CD8-positive, alpha-beta memory T cell (primary cell): ENCODE results near the gene NUBP2. TPM values are rescaled to one million over a fixed set of nuclear protein-coding genes. Genes with fewer than 3 reads are reported as not detected.

Source experiments
- CTCF ChIA-PET: fragments of 350-600 bp; sonication (Branson Sonifier 250); formaldehyde crosslinking; loops from one replicate; lab custom pipeline; 2021; ENCODE audit warnings: antibody characterized with exemption; lab: Charles Lee
- POLR2A ChIA-PET: fragments of 350-600 bp; sonication (Branson Sonifier 250); formaldehyde crosslinking; loops from one replicate; lab custom pipeline; 2021; ENCODE audit warnings: antibody characterized with exemption; lab: Charles Lee
- DNase-seq, 5 donors: peaks; one replicate each; pipeline versions ENCODE4 v3.0.0 to v3.0.0-alpha.2; 2020 to 2022; ENCODE audit warnings: mixed read lengths in 1 of 5
- H3K27ac ChIP-seq: one replicate; pipeline ENCODE4 v1.7.0; 2013; ENCODE audit warnings: low read depth, mild to moderate bottlenecking, low read length, moderate library complexity
- H3K27me3 ChIP-seq: 2 replicates; pipeline ENCODE4 v1.7.0; 2013; ENCODE audit warnings: low read length, mild to moderate bottlenecking; ENCODE audit not compliant: insufficient read depth, poor library complexity, severe bottlenecking
- H3K36me3 ChIP-seq: 2 replicates; pipeline ENCODE4 v1.7.0; 2013; ENCODE audit warnings: mild to moderate bottlenecking, low read length, moderate library complexity; ENCODE audit not compliant: insufficient read depth
- H3K4me1 ChIP-seq: 2 replicates; pipeline ENCODE4 v1.7.0; 2013; ENCODE audit warnings: mild to moderate bottlenecking, low read length, moderate library complexity; ENCODE audit not compliant: insufficient read depth
- H3K4me3 ChIP-seq: 2 replicates; pipeline ENCODE4 v1.7.0; 2013; ENCODE audit warnings: mild to moderate bottlenecking, low read length
- H3K9me3 ChIP-seq: 2 replicates; pipeline ENCODE4 v1.7.0; 2013; ENCODE audit warnings: mild to moderate bottlenecking, low read length
- H3K27ac Mint-ChIP-seq, 8 donors: one replicate each; pipeline ENCODE4 v1.8.0; 2020 to 2021; ENCODE audit warnings: mixed read lengths in 8 of 8, mild to moderate bottlenecking in 6 of 8, inconsistent platforms in 3 of 8, moderate library complexity in 3 of 8
- H3K27me3 Mint-ChIP-seq, 2 donors: one replicate each; pipeline ENCODE4 v1.8.0; 2020 to 2021; ENCODE audit warnings: mixed read lengths in 2 of 2, mild to moderate bottlenecking in 1 of 2, moderate library complexity in 1 of 2
- H3K36me3 Mint-ChIP-seq, 3 donors: one replicate each; pipeline ENCODE4 v1.8.0; 2020 to 2021; ENCODE audit warnings: mixed read lengths in 3 of 3, inconsistent platforms in 1 of 3, mild to moderate bottlenecking in 1 of 3
- H3K4me1 Mint-ChIP-seq, 3 donors: one replicate each; pipeline ENCODE4 v1.8.0; 2020 to 2021; ENCODE audit warnings: mixed read lengths in 3 of 3, inconsistent platforms in 1 of 3, mild to moderate bottlenecking in 1 of 3
- H3K4me3 Mint-ChIP-seq, 7 donors: one replicate each; pipeline ENCODE4 v1.8.0; 2020 to 2021; ENCODE audit warnings: mixed read lengths in 7 of 7, mild to moderate bottlenecking in 6 of 7, moderate library complexity in 4 of 7, inconsistent platforms in 2 of 7
- H3K9me3 Mint-ChIP-seq, 5 donors: one replicate each; pipeline ENCODE4 v1.8.0; 2020 to 2022; ENCODE audit warnings: mixed read lengths in 5 of 5, mild to moderate bottlenecking in 3 of 5, moderate library complexity in 2 of 5, inconsistent platforms in 1 of 5
- polyA plus RNA-seq: library from polyadenylated mRNA; unstranded; fragments of 300-500 nt; fragmentation: Illumina TruSeq; gene quantifications from one replicate; pipeline ENCODE4 v1.2.3, GENCODE V29; 2021
- total RNA-seq, 2 experiments: library from RNA; stranded (reverse); gene quantifications; one replicate each; pipeline ENCODE4 v1.2.3, GENCODE V29; 2021

The NUBP2 gene
- total and polyA plus RNA-seq, 3 experiments from 2014 or later, result 73.9 to 96.6 (median 82.8) TPM

DNA sequence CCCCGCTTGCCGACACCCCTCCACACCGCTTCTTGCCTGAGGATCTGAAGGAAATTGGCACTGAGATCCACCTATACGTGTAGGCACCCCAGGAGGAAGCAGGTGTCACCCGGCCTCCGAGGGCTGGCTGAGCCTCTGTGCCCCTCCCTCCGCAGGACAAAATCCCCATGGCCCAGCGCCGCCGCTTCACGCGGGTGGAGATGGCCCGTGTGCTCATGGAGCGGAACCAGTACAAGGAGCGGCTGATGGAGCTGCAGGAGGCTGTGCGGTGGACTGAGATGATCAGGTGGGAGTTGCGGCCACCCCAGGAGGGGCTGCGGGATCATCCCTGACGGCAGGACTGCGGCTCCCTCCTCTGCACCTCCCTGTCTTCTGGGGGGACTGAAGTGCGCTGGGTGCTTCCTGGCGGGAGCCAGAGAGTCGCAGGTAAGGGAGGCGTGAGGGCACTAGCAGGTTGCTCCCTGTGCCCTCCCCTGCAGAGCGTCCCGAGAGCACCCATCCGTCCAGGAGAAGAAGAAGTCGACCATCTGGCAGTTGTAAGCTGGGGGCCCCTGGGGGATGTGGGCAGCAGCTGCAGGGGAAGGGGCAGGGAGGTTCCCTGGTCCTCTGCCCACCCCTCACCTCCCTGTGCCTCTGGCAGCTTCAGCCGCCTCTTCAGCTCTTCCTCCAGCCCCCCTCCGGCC is 20.4 kb upstream of the NUBP2 start:
- H3K4me3 Mint-ChIP-seq, result no peak overlapping the region
- Histone ChIP-seq H3K4me3 (no peak overlapping the region), H3K27ac (no peak overlapping the region), H3K4me1 (peaks cover 4% of the 10 kb centered on the region), H3K27me3 (no peaks in the 10 kb centered on the region), H3K9me3 (no peaks in the 10 kb centered on the region), H3K36me3 (peaks cover 7% of the 10 kb centered on the region)
- peaks cover 0 to 6% (median 3%) of the 10 kb centered on the region in 3 donors for H3K4me1 Mint-ChIP-seq
- no peaks in the 10 kb centered on the region for H3K27me3 Mint-ChIP-seq
- no peak overlapping the region for H3K27ac Mint-ChIP-seq
- peaks cover 0 to 58% (median 0%) of the 10 kb centered on the region in 3 donors for H3K36me3 Mint-ChIP-seq
- ChIA-PET POLR2A (no interaction called here), CTCF (no interaction called here)
- no peaks in the 10 kb centered on the region for H3K9me3 Mint-ChIP-seq
- no peak for DNase-seq

DNA sequence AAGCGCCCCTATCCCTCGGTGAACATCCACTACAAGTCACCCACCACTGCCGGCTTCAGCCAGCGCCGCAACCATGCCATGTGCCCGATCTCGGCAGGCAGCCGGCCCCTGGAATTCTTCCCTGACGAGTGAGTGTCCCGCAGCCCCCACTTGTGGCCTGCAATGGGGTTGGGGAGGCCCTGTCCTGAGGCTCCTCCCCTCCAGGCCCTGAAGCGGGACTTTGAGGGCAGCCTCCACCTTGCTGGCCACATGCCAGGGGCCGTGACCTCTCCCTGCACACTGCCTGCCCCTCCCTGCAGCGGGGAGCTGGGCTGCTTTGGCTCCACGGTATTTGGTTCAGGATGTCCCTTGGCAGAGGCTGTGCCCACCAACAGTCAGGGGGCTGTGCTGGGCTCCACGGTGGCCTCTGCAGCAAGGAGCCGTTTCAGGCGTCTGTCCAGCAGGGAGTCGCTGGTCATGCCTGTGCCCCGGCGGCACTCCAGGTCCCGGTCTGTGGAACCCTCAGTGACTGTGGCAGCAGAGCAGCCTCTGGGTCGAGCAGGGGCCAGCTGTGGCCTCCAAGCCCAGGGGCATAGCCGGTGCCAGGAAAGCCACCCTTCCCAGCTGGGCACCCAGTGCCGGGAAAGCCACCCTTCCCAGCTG is 19.8 kb upstream of the NUBP2 start:
- Histone ChIP-seq H3K9me3 (no peaks in the 10 kb centered on the region), H3K27me3 (no peaks in the 10 kb centered on the region), H3K4me3 (no peak overlapping the region), H3K4me1 (no peaks in the 10 kb centered on the region), H3K36me3 (peaks cover 7% of the 10 kb centered on the region), H3K27ac (no peak overlapping the region)
- CTCF ChIA-PET, result no interaction called here
- Mint-ChIP-seq H3K4me1 (no peaks in the 10 kb centered on the region), H3K9me3 (no peaks in the 10 kb centered on the region), H3K27ac (no peak overlapping the region), H3K4me3 (no peak overlapping the region), H3K27me3 (no peaks in the 10 kb centered on the region), H3K36me3 (peaks cover 0 to 62% (median 0%) of the 10 kb centered on the region in 3 donors)
- POLR2A ChIA-PET, result no interaction called here
- no peak for DNase-seq

- no peak overlapping the region for H3K27ac ChIP-seq
- ChIA-PET CTCF (interaction anchor here (1.2 kb wide), 2 partner anchors 19 to 58 kb away, joined by 4 to 5 read pairs; partner anchors contain the start of genes MAPK8IP3, NUBP2 and SPSB3), POLR2A (no interaction called here)
- DNase-seq, result no peak
- no peak overlapping the region for H3K27ac Mint-ChIP-seq
- no peak overlapping the region for H3K4me3 Mint-ChIP-seq
- no peaks in the 10 kb centered on the region for H3K4me1 Mint-ChIP-seq
- H3K27me3 Mint-ChIP-seq, result no peaks in the 10 kb centered on the region
- H3K36me3 Mint-ChIP-seq, result peaks cover 0 to 66% (median 0%) of the 10 kb centered on the region in 3 donors
- H3K27me3 ChIP-seq, result no peaks in the 10 kb centered on the region
- no peaks in the 10 kb centered on the region for H3K9me3 ChIP-seq
- H3K4me3 ChIP-seq, result no peak overlapping the region
- no peaks in the 10 kb centered on the region for H3K4me1 ChIP-seq
- no peaks in the 10 kb centered on the region for H3K9me3 Mint-ChIP-seq
- peaks cover 7% of the 10 kb centered on the region for H3K36me3 ChIP-seq
Measured at GRCh38 chr16:1763521-1764511, 18.9 kb upstream of the NUBP2 start.

- no peak for DNase-seq
- peaks cover 7% of the 10 kb centered on the region for H3K36me3 ChIP-seq
- POLR2A ChIA-PET, result no interaction called here
Measured at GRCh38 chr16:1764971-1765370, 17.8 kb upstream of the NUBP2 start.

DNA sequence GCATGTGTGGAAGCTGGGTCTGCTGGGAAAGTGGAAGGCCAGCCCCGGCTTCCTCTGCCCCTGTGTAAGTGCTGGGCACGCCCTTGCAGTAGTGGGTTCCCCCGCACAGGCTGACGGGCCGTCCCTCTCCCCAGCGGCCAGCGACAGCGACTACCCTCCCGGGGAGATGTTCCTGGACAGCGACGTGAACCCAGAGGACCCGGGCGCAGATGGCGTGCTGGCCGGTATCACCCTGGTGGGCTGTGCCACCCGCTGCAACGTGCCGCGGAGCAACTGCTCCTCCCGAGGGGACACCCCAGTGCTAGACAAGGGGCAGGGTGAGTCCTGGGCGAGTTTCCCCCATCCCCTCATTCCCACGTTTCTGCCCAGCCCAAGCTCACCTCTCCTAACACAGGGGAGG is 16.9 kb upstream of the NUBP2 start:
- no peaks in the 10 kb centered on the region for H3K27me3 Mint-ChIP-seq
- H3K36me3 Mint-ChIP-seq, result peaks cover 0 to 56% (median 0%) of the 10 kb centered on the region in 3 donors

More at GRCh38 chr16:1764971-1765370, 17.8 kb upstream of the NUBP2 start:
- Histone ChIP-seq H3K27ac (no peak overlapping the region), H3K4me1 (no peaks in the 10 kb centered on the region), H3K9me3 (no peaks in the 10 kb centered on the region), H3K27me3 (no peaks in the 10 kb centered on the region), H3K4me3 (no peak overlapping the region)
- Mint-ChIP-seq H3K27ac (no peak overlapping the region), H3K4me1 (peaks cover 0 to 3% (median 0%) of the 10 kb centered on the region in 3 donors), H3K4me3 (no peak overlapping the region), H3K36me3 (peaks cover 0 to 62% (median 0%) of the 10 kb centered on the region in 3 donors), H3K27me3 (no peaks in the 10 kb centered on the region), H3K9me3 (no peaks in the 10 kb centered on the region)
- CTCF ChIA-PET, result interaction anchor here (1.2 kb wide), 2 partner anchors 18 to 59 kb away, joined by 4 to 5 read pairs; partner anchors contain the start of genes MAPK8IP3, NUBP2 and SPSB3

DNA sequence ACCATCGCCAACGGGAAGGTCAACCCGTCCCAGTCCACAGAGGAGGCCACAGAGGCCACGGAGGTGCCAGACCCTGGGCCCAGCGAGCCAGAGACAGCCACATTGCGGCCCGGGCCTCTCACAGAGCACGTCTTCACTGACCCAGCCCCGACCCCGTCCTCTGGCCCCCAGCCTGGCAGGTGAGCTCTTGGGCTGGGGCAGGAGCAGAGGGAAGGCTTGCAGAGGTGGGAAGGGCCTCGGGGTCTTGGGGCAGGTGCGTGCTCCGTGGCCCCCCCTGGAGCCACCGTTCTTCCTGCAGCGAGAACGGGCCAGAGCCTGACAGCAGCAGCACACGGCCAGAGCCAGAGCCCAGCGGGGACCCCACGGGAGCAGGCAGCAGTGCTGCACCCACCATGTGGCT is 16.5 kb upstream of the NUBP2 start:
- Histone ChIP-seq H3K9me3 (no peaks in the 10 kb centered on the region), H3K4me3 (no peak overlapping the region), H3K36me3 (peaks cover 7% of the 10 kb centered on the region), H3K27ac (no peak overlapping the region), H3K4me1 (no peaks in the 10 kb centered on the region), H3K27me3 (no peaks in the 10 kb centered on the region)
- peak overlapping the region in 1 of 8 donors; percentile 87 for H3K27ac Mint-ChIP-seq
- H3K4me3 Mint-ChIP-seq, result no peak overlapping the region
- DNase-seq, result no peak
- ChIA-PET CTCF (no interaction called here), POLR2A (interaction anchor here (0.6 kb wide), 1 partner anchor 677 kb away, joined by 3 read pairs; no protein-coding TSS in a partner anchor)
- peaks cover 0 to 9% (median 3%) of the 10 kb centered on the region in 3 donors for H3K4me1 Mint-ChIP-seq
- H3K36me3 Mint-ChIP-seq, result peaks cover 0 to 52% (median 0%) of the 10 kb centered on the region in 3 donors
- no peaks in the 10 kb centered on the region for H3K27me3 Mint-ChIP-seq
- no peaks in the 10 kb centered on the region for H3K9me3 Mint-ChIP-seq

More for the DNA sequence above, 16.9 kb upstream of the NUBP2 start:
- Histone ChIP-seq H3K4me3 (no peak overlapping the region), H3K27me3 (no peaks in the 10 kb centered on the region), H3K36me3 (peaks cover 7% of the 10 kb centered on the region), H3K9me3 (no peaks in the 10 kb centered on the region), H3K27ac (no peak overlapping the region), H3K4me1 (no peaks in the 10 kb centered on the region)
- Mint-ChIP-seq H3K4me3 (no peak overlapping the region), H3K9me3 (no peaks in the 10 kb centered on the region), H3K4me1 (peaks cover 0 to 9% (median 3%) of the 10 kb centered on the region in 3 donors), H3K27ac (peak overlapping the region in 1 of 8 donors; percentile 87)
- DNase-seq, result no peak
- CTCF ChIA-PET, result no interaction called here
- POLR2A ChIA-PET, result interaction anchor here (0.6 kb wide), 1 partner anchor 678 kb away, joined by 3 read pairs; no protein-coding TSS in a partner anchor

DNA sequence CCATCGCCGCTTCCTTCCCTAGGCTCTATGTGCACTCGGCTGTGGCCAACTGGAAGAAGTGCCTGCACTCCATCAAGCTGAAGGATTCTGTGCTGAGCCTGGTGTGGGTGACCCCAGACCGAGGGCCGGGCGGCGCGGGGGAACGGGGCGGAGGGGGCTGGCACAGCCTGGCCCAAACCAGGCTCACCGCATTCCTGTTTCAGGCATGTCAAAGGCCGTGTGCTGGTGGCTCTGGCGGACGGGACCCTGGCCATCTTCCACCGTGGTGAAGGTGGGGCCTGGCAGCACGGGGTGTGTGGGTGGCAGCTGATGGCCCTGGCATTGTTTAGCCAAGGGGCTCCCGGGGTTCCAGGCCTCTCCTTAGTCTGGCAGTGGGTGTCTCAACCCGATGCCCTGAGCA is 16.1 kb upstream of the NUBP2 start:
- no peak overlapping the region for H3K27ac Mint-ChIP-seq

More for the DNA sequence above, 16.1 kb upstream of the NUBP2 start:
- H3K4me3 Mint-ChIP-seq, result no peak overlapping the region
- H3K4me1 Mint-ChIP-seq, result peaks cover under 1 to 9% (median 3%) of the 10 kb centered on the region in 3 donors
- H3K36me3 Mint-ChIP-seq, result peaks cover 0 to 49% (median 0%) of the 10 kb centered on the region in 3 donors
- Histone ChIP-seq H3K4me1 (peaks cover under 1% of the 10 kb centered on the region), H3K9me3 (no peaks in the 10 kb centered on the region), H3K36me3 (peaks cover 7% of the 10 kb centered on the region), H3K4me3 (no peak overlapping the region), H3K27me3 (no peaks in the 10 kb centered on the region), H3K27ac (no peak overlapping the region)
- no peaks in the 10 kb centered on the region for H3K9me3 Mint-ChIP-seq
- no peaks in the 10 kb centered on the region for H3K27me3 Mint-ChIP-seq
- CTCF ChIA-PET, result no interaction called here
- POLR2A ChIA-PET, result no interaction called here
- no peak for DNase-seq
